CD14-positive monocyte (primary cell): ENCODE measurements around the gene SNAP29. TPM values are rescaled to one million over a fixed set of nuclear protein-coding genes. Genes with fewer than 3 reads are reported as not detected.

ENCODE experiments used
- DNase-seq, 3 donors: peaks; one replicate each; pipeline ENCODE4 v3.0.0-alpha.2; 2011 to 2022
- H2AFZ ChIP-seq: 2 replicates; pipeline ENCODE4 v1.6.0; 2012; ENCODE audit warnings: mild to moderate bottlenecking, low read depth, low read length, inconsistent platforms; ENCODE audit not compliant: insufficient read depth, poor library complexity, severe bottlenecking
- H3K27ac ChIP-seq, 2 donors: 1 replicate in 1 of 2; 2 replicates in 1 of 2; pipeline ENCODE4 v1.5.1; 2012 to 2013; ENCODE audit warnings: low read length in 2 of 2, control low read depth in 1 of 2, inconsistent platforms in 1 of 2, low read depth in 1 of 2, mild to moderate bottlenecking in 1 of 2
- H3K27me3 ChIP-seq, 2 donors: one replicate each; pipeline versions ENCODE4 v1.6.0 to v1.6.1; 2011 to 2013; ENCODE audit warnings: low read length in 2 of 2; ENCODE audit not compliant: control insufficient read depth in 2 of 2, insufficient read depth in 2 of 2
- H3K36me3 ChIP-seq, 2 donors: replicated peaks in 1 of 2; 1 replicate in 1 of 2; 2 replicates in 1 of 2; pipeline versions ENCODE4 v1.5.1 to v1.6.1; 2012 to 2013; ENCODE audit warnings: low read length in 2 of 2, control low read depth in 1 of 2, inconsistent platforms in 1 of 2, mild to moderate bottlenecking in 1 of 2; ENCODE audit not compliant: insufficient read depth in 2 of 2, control insufficient read depth in 1 of 2
- H3K4me1 ChIP-seq, 2 donors: 1 replicate in 1 of 2; 2 replicates in 1 of 2; pipeline versions ENCODE4 v1.5.1 to v1.6.1; 2012 to 2013; ENCODE audit warnings: low read length in 2 of 2, control low read depth in 1 of 2, inconsistent platforms in 1 of 2, mild to moderate bottlenecking in 1 of 2, moderate library complexity in 1 of 2; ENCODE audit not compliant: insufficient read depth in 2 of 2, control insufficient read depth in 1 of 2
- H3K4me2 ChIP-seq: replicated peaks from 2 replicates; pipeline ENCODE3; 2012; ENCODE audit warnings: low read length, moderate library complexity, mild to moderate bottlenecking; ENCODE audit not compliant: poor library complexity, severe bottlenecking; ENCODE audit errors: extremely low read depth
- H3K4me3 ChIP-seq, 3 experiments: fragments of 200-600 bp in 1 of 3; sonication (generic) in 1 of 3; replicated peaks in 1 of 3; 1 replicate in 2 of 3; 2 replicates in 1 of 3; pipeline ENCODE4 v1.5.1; 2011 to 2013; ENCODE audit warnings: low read length in 3 of 3, mild to moderate bottlenecking in 3 of 3, control low read depth in 2 of 3, low read depth in 2 of 3, inconsistent platforms in 1 of 3, moderate library complexity in 1 of 3
- H3K79me2 ChIP-seq: 2 replicates; pipeline ENCODE4 v1.6.0; 2012; ENCODE audit warnings: mild to moderate bottlenecking, control low read depth, inconsistent platforms, low read length, moderate library complexity; ENCODE audit not compliant: insufficient read depth
- H3K9ac ChIP-seq: 2 replicates; pipeline ENCODE4 v1.6.0; 2017; ENCODE audit warnings: low read length, mild to moderate bottlenecking; ENCODE audit not compliant: insufficient read depth, poor library complexity, severe bottlenecking
- H3K9me3 ChIP-seq, 2 donors: replicated peaks in 1 of 2; 1 replicate in 1 of 2; 2 replicates in 1 of 2; pipeline versions ENCODE4 v1.5.1 to v1.6.1; 2012 to 2013; ENCODE audit warnings: low read length in 2 of 2, control low read depth in 1 of 2; ENCODE audit not compliant: control insufficient read depth in 1 of 2, insufficient read depth in 1 of 2
- H4K20me1 ChIP-seq: 2 replicates; pipeline ENCODE4 v1.6.0; 2012; ENCODE audit warnings: mild to moderate bottlenecking, low read length, control low read depth, moderate library complexity; ENCODE audit not compliant: insufficient read depth
- H3K27ac Mint-ChIP-seq, 7 donors: one replicate each; pipeline ENCODE4 v1.8.0; 2020; ENCODE audit warnings: mild to moderate bottlenecking in 7 of 7, mixed read lengths in 7 of 7, moderate library complexity in 6 of 7, inconsistent platforms in 2 of 7
- H3K27me3 Mint-ChIP-seq, 3 donors: one replicate each; pipeline ENCODE4 v1.8.0; 2021 to 2022; ENCODE audit warnings: low read depth in 3 of 3, mild to moderate bottlenecking in 3 of 3, mixed read lengths in 3 of 3, moderate library complexity in 3 of 3, inconsistent platforms in 1 of 3
- H3K36me3 Mint-ChIP-seq, 2 donors: one replicate each; pipeline ENCODE4 v1.8.0; 2020; ENCODE audit warnings: mixed read lengths in 2 of 2, inconsistent platforms in 1 of 2, mild to moderate bottlenecking in 1 of 2
- H3K4me1 Mint-ChIP-seq: one replicate; pipeline ENCODE4 v1.8.0; 2020; ENCODE audit warnings: mild to moderate bottlenecking, mixed read lengths
- H3K4me3 Mint-ChIP-seq, 2 donors: one replicate each; pipeline ENCODE4 v1.8.0; 2020; ENCODE audit warnings: mild to moderate bottlenecking in 2 of 2, mixed read lengths in 2 of 2, moderate library complexity in 1 of 2
- H3K9me3 Mint-ChIP-seq, 7 donors: one replicate each; pipeline ENCODE4 v1.8.0; 2020 to 2022; ENCODE audit warnings: mixed read lengths in 7 of 7, mild to moderate bottlenecking in 6 of 7, moderate library complexity in 6 of 7, inconsistent platforms in 2 of 7
- CTCF ChIP-seq: fragments of 200-600 bp; IDR thresholded peaks from one replicate; pipeline ENCODE4 v1.8.0; 2022; ENCODE audit warnings: antibody characterized with exemption, mild to moderate bottlenecking
- WGBS: methylation state at CpG from one replicate; pipeline ENCODE4 v1.1.5; 2013; ENCODE audit warnings: missing lambda C conversion rate; ENCODE audit not compliant: insufficient coverage; 5-methylcytosine and 5-hydroxymethylcytosine counted together
- intact Hi-C, 2 donors: fragments of 100-400 bp; cut with micrococcal nuclease; formaldehyde crosslinking; loops; one replicate each; pipeline versions ENCODE4 v1.15.0 to v1.15.1; 2023
- polyA plus RNA-seq, 3 donors: library from polyadenylated mRNA; depleted of rRNA in 1 of 3; unstranded in 2 of 3; stranded (reverse) in 1 of 3; fragments of 300-500 nt in 2 of 3; fragments of >200 nt in 1 of 3; fragmentation: Illumina TruSeq in 2 of 3; gene quantifications; 1 replicate in 2 of 3; 2 replicates in 1 of 3; pipeline ENCODE4 v1.2.3, GENCODE V29; 2012 to 2021

The SNAP29 gene
- polyA plus RNA-seq, 3 donors: 22.3 to 32.8 (median 28.9) TPM

DNA sequence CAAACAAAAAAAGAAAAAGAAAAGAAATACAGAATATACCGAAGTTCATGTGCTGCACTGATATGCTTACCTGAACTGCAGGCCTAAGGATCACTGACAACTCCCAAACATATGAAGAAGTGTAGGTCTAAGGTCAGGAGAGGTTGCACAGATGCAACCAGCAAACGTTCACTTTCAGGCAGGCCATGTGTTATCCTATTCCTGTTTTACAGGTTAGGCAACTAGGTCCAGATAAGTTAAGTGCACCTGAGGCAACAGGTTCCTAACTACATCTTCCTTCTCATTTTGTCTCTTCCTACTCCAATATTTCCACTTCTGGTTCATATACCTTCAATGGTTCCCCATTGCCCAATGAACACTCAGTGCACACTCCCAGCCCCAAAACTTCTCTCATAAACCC is 15.3 kb upstream of the SNAP29 start:
- Mint-ChIP-seq H3K9me3 (no peaks in the 10 kb centered on the region), H3K36me3 (peaks cover 3 to 8% of the 10 kb centered on the region in 2 donors), H3K27me3 (peaks cover 0 to 2% (median 1%) of the 10 kb centered on the region in 3 donors), H3K4me3 (no peak overlapping the region), H3K4me1 (peaks cover 15% of the 10 kb centered on the region), H3K27ac (no peak overlapping the region)
- H3K27me3 ChIP-seq: no peaks in the 10 kb centered on the region
- DNase-seq: no peak
- peaks cover 99% of the 10 kb centered on the region for H4K20me1 ChIP-seq
- H3K79me2 ChIP-seq: peaks cover 89% of the 10 kb centered on the region
- H3K36me3 ChIP-seq: no peaks in the 10 kb centered on the region
- H3K4me3 ChIP-seq: no peak overlapping the region
- TF ChIP-seq CTCF: no peak
- no peak overlapping the region for H3K27ac ChIP-seq
- no peak overlapping the region for H2AFZ ChIP-seq
- no peaks in the 10 kb centered on the region for H3K4me1 ChIP-seq
- no peak overlapping the region for H3K4me2 ChIP-seq
- no peak overlapping the region for H3K9ac ChIP-seq
- intact Hi-C loops: no loop called here
- WGBS: no CpG with 5 or more reads among the region's 2 CpGs
- H3K9me3 ChIP-seq: no peaks in the 10 kb centered on the region

DNA sequence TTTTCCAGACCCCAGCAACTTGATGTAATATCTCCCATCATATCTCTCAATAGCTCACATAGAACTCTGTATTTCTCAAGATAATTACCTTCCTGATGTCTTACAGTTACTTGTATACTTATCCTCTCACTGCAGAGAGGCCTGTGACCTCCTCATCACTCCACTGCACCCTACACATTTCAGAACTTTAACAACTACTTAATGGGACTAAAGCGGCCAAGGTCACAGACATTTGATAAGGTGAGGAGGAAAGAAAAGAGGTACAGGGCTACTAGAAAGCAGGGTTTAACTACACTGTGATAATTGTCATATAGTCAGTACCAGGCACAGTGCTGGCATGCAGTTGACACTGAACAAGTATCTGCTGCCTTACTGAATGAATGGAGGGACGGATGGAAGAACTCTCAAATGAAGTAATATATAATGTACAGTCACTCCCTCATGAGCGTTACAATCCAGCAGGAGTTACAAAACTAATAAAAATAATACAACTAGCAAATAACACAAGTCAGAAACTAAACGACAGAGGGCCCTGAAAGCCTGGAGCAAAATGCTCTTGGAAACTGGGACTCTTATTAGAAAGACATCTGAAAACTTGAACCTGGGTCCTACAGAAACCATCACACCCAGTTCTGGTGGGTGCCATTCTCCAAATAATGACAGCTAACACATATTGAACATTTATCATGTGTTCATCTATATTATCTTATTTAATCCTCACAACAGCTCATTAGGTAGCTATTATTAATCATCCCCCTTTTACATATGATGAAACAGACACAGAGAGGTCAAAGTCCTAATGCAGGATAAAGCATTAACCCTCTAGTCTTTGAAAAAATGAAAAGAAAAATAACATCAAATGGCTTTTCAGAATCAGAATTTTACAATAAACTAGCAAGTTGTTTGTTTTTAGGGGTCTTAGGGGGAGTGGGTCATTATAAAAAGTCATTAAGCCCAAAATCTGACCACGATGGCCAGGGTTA is 14.5 kb upstream of the SNAP29 start:
- intact Hi-C loops: no loop called here
- H3K4me2 ChIP-seq: no peak overlapping the region
- TF ChIP-seq CTCF: no peak
- peaks cover 89% of the 10 kb centered on the region for H3K79me2 ChIP-seq
- no peaks in the 10 kb centered on the region for H3K36me3 ChIP-seq
- Mint-ChIP-seq H3K27ac (peak overlapping the region in 2 of 7 donors; percentile 9 to 13), H3K27me3 (peaks cover 0 to 2% (median 1%) of the 10 kb centered on the region in 3 donors), H3K4me3 (no peak overlapping the region), H3K36me3 (peaks cover 2 to 7% of the 10 kb centered on the region in 2 donors), H3K4me1 (peaks cover 17% of the 10 kb centered on the region), H3K9me3 (no peaks in the 10 kb centered on the region)
- no peak for DNase-seq
- no peak overlapping the region for H3K4me3 ChIP-seq
- H3K4me1 ChIP-seq: no peaks in the 10 kb centered on the region
- H3K9ac ChIP-seq: no peak overlapping the region
- WGBS: 100% methylated on average over 1 of the region's 5 CpGs
- no peaks in the 10 kb centered on the region for H3K9me3 ChIP-seq
- no peaks in the 10 kb centered on the region for H3K27me3 ChIP-seq
- no peak overlapping the region for H3K27ac ChIP-seq
- no peak overlapping the region for H2AFZ ChIP-seq
- H4K20me1 ChIP-seq: peaks cover 99% of the 10 kb centered on the region
